ENCODE data around the gene TTYH2.

TTYH2 gene

GRCh38 chr17:74287031-74287602, 73.7 kb downstream of the TTYH2 start:
- no peak for TF ChIP-seq CTCF (IDR thresholded peaks at IDR 0.05; ENCODE audit: low read depth, low read length, missing control alignments)
- in situ Hi-C loops (cut with HindIII; ENCODE audit: low pct_ligation_motif_present, low sequenced_read_pairs) = no loop called here
- H3K4me3 ChIP-seq (ENCODE audit: low read depth, low read length) = no peak overlapping the region

DNA sequence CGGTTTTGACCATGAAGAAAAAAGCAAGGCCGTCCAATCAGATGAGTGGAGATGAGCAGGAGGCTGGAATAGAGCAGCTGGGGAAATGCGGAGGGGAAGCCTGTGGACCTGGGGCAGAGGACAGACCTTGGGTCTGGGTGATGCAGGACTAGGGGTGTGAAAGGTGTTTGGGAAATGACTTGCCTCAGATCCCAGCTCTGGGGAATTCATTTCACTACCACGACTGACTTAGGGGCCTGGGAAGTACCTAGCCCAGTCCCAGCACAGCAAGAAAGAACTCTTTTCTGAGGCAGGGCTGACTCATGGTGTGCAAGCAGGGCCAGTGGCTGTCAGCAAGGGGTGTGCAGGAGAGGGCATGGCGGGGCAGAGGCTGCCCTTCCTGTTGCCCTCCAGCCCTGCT, 75.4 kb downstream of the TTYH2 start:
- in situ Hi-C loops (cut with HindIII; ENCODE audit: low pct_ligation_motif_present, low sequenced_read_pairs) = no loop called here
- Histone ChIP-seq H3K36me3 (replicated peaks) (no peaks in the 10 kb centered on the region), H3K4me3 (ENCODE audit: low read depth, low read length) (no peak overlapping the region), H3K27ac (no peak overlapping the region), H3K27me3 (replicated peaks) (no peaks in the 10 kb centered on the region)
- DNase-seq = no peak
- TF ChIP-seq CTCF (IDR thresholded peaks at IDR 0.05; ENCODE audit: low read depth, low read length, missing control alignments) = no peak

More at GRCh38 chr17:74287031-74287602, 73.7 kb downstream of the TTYH2 start:
- no peak for DNase-seq
- H3K36me3 ChIP-seq (replicated peaks) = no peaks in the 10 kb centered on the region
- no peaks in the 10 kb centered on the region for H3K27me3 ChIP-seq (replicated peaks)
- H3K27ac ChIP-seq = no peak overlapping the region

GRCh38 chr17:74289688-74290087, 76.3 kb downstream of the TTYH2 start:
- no peak for TF ChIP-seq CTCF (IDR thresholded peaks at IDR 0.05; ENCODE audit: low read depth, low read length, missing control alignments)
- in situ Hi-C loops (cut with HindIII; ENCODE audit: low pct_ligation_motif_present, low sequenced_read_pairs) = no loop called here
- DNase-seq = no peak
- Histone ChIP-seq H3K27me3 (replicated peaks) (no peaks in the 10 kb centered on the region), H3K4me3 (ENCODE audit: low read depth, low read length) (no peak overlapping the region), H3K27ac (no peak overlapping the region), H3K36me3 (replicated peaks) (no peaks in the 10 kb centered on the region)

DNA sequence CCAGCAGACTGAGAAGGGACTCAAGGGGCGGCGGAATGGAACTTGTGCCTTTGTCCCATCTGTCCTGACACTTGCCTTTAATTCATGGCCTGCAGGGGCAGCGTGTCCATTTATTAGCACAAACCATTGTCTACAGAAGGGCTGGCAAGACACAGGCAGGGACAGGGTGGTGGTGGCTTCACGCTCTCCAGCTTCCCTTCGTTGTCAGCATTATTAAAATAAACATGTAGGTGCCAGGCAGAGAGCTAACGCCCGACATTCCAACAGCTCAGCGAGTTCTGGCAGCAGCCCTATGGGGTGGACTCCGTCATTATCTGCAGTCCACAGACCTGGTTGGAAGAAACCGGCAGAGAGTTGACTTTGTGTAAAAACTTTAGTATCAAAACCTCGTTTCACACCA, 77.0 kb downstream of the TTYH2 start:
- Histone ChIP-seq H3K27ac (no peak overlapping the region), H3K4me3 (ENCODE audit: low read depth, low read length) (no peak overlapping the region), H3K27me3 (replicated peaks) (no peaks in the 10 kb centered on the region), H3K36me3 (replicated peaks) (no peaks in the 10 kb centered on the region)
- DNase-seq = no peak
- in situ Hi-C loops (cut with HindIII; ENCODE audit: low pct_ligation_motif_present, low sequenced_read_pairs) = no loop called here
- TF ChIP-seq CTCF (IDR thresholded peaks at IDR 0.05; ENCODE audit: low read depth, low read length, missing control alignments) = no peak

GRCh38 chr17:74292495-74292894, 79.1 kb downstream of the TTYH2 start:
- no peak for DNase-seq
- Histone ChIP-seq H3K27ac (no peak overlapping the region), H3K4me3 (ENCODE audit: low read depth, low read length) (no peak overlapping the region), H3K27me3 (replicated peaks) (no peaks in the 10 kb centered on the region), H3K36me3 (replicated peaks) (no peaks in the 10 kb centered on the region)
- TF ChIP-seq CTCF (IDR thresholded peaks at IDR 0.05; ENCODE audit: low read depth, low read length, missing control alignments) = no peak
- in situ Hi-C loops (cut with HindIII; ENCODE audit: low pct_ligation_motif_present, low sequenced_read_pairs) = no loop called here
